SK-N-SH treated with all-trans-retinoic acid at 6 μM for 48 hours (cell line): ENCODE measurements around the gene PLA2G4F.

Source experiments
- ATAC-seq: fragments of 200-7000 bp; cut with Tn5 transposase; 3 replicates; pipeline ENCODE4 v1.9.1; 2020; ENCODE audit warnings: mild to moderate bottlenecking, moderate library complexity
- ARNTL ChIP-seq: fragments of 450-650 bp; formaldehyde crosslinking; IDR thresholded peaks from 2 replicates; pipeline ENCODE4 v1.5.0; 2020; ENCODE audit warnings: low read depth, mild to moderate bottlenecking, moderate library complexity, borderline replicate concordance
- BACH2 ChIP-seq: fragments of 250-450 bp; sonication (Bioruptor Pico); IDR thresholded peaks from 2 replicates; pipeline ENCODE4 v1.9.0; 2021; ENCODE audit warnings: mild to moderate bottlenecking, borderline replicate concordance
- CSDC2 ChIP-seq: fragments of 250-450 bp; sonication (Bioruptor Pico); IDR thresholded peaks from 2 replicates; pipeline ENCODE4 v1.5.0; 2020; ENCODE audit warnings: mild to moderate bottlenecking, moderate library complexity
- ESRRG ChIP-seq: fragments of 250-450 bp; sonication (Bioruptor Pico); IDR thresholded peaks from 2 replicates; pipeline ENCODE4 v1.6.1; 2021; ENCODE audit warnings: mild to moderate bottlenecking
- GLIS3 ChIP-seq: fragments of 250-450 bp; sonication (Bioruptor Pico); IDR thresholded peaks from 2 replicates; pipeline ENCODE4 v1.5.0; 2020; ENCODE audit warnings: mild to moderate bottlenecking, moderate library complexity
- ISL1 ChIP-seq: fragments of 250-450 bp; sonication (Bioruptor Pico); IDR thresholded peaks from 2 replicates; pipeline ENCODE4 v2.1.2; 2022; ENCODE audit warnings: mild to moderate bottlenecking, moderate library complexity
- OSR1 ChIP-seq: fragments of 250-450 bp; sonication (Bioruptor Pico); IDR thresholded peaks from 2 replicates; pipeline ENCODE4 v1.8.0; 2022; ENCODE audit warnings: moderate library complexity, mild to moderate bottlenecking, inconsistent platforms
- PPARA ChIP-seq: fragments of 250-450 bp; sonication (Bioruptor Pico); IDR thresholded peaks from 2 replicates; pipeline ENCODE4 v1.5.0; 2020; ENCODE audit warnings: mild to moderate bottlenecking, borderline replicate concordance
- RARB ChIP-seq: fragments of 250-450 bp; sonication (Bioruptor Pico); IDR thresholded peaks from 2 replicates; pipeline ENCODE4 v1.8.0; 2021; ENCODE audit warnings: mild to moderate bottlenecking, moderate library complexity
- TCF4 ChIP-seq: fragments of 250-450 bp; sonication (Bioruptor Pico); IDR thresholded peaks from 2 replicates; pipeline ENCODE4 v1.8.0; 2021; ENCODE audit warnings: mild to moderate bottlenecking, moderate library complexity, borderline replicate concordance
- TOX ChIP-seq: fragments of 250-450 bp; sonication (Bioruptor Pico); IDR thresholded peaks from 2 replicates; pipeline ENCODE4 v1.8.0; 2021; ENCODE audit warnings: mild to moderate bottlenecking, moderate library complexity, borderline replicate concordance
- ZC3H10 ChIP-seq: fragments of 250-450 bp; sonication (Bioruptor Pico); IDR thresholded peaks from 2 replicates; pipeline ENCODE4 v1.5.1; 2021; ENCODE audit warnings: mild to moderate bottlenecking, moderate library complexity
- ZFP3 ChIP-seq: fragments of 250-450 bp; sonication (Bioruptor Pico); IDR thresholded peaks from 2 replicates; pipeline ENCODE4 v1.5.0; 2020; ENCODE audit warnings: mild to moderate bottlenecking, moderate library complexity
- ZFP30 ChIP-seq: fragments of 450-650 bp; formaldehyde crosslinking; IDR thresholded peaks from 2 replicates; pipeline ENCODE4 v1.5.0; 2022; ENCODE audit warnings: mild to moderate bottlenecking, moderate library complexity
- ZNF565 ChIP-seq: fragments of 450-650 bp; formaldehyde crosslinking; conservative IDR thresholded peaks from 2 replicates; pipeline ENCODE4 v1.5.0; 2020; ENCODE audit warnings: low read depth, mild to moderate bottlenecking, moderate library complexity
- ZNF70 ChIP-seq: fragments of 450-650 bp; formaldehyde crosslinking; IDR thresholded peaks from 2 replicates; pipeline ENCODE4 v1.5.0; 2020; ENCODE audit warnings: mild to moderate bottlenecking, moderate library complexity
- ZNF8 ChIP-seq: fragments of 450-650 bp; formaldehyde crosslinking; IDR thresholded peaks from 2 replicates; pipeline ENCODE4 v1.5.0; 2020; ENCODE audit warnings: mild to moderate bottlenecking, moderate library complexity
- TF ChIP-seq, protein P1 (sequence below): fragments of 250-450 bp; sonication (Bioruptor Pico); IDR thresholded peaks from 2 replicates; pipeline ENCODE4 v1.8.0; 2021; ENCODE audit warnings: low read depth, mild to moderate bottlenecking, moderate library complexity, borderline replicate concordance
- TF ChIP-seq, protein P2 (sequence below): fragments of 250-450 bp; sonication (Bioruptor Pico); IDR thresholded peaks from 2 replicates; pipeline ENCODE4 v1.5.0; 2020; ENCODE audit warnings: mild to moderate bottlenecking, moderate library complexity
- TF ChIP-seq, protein P3 (sequence below): fragments of 250-450 bp; sonication (Bioruptor Pico); IDR thresholded peaks from 2 replicates; pipeline ENCODE4 v1.5.1; 2020; ENCODE audit warnings: low read depth, mild to moderate bottlenecking, moderate library complexity
- TF ChIP-seq, protein P4 (sequence below): fragments of 250-450 bp; sonication (Bioruptor Pico); IDR thresholded peaks from 2 replicates; pipeline ENCODE4 v1.5.1; 2021; ENCODE audit warnings: mild to moderate bottlenecking, moderate library complexity

Gene PLA2G4F

DNA sequence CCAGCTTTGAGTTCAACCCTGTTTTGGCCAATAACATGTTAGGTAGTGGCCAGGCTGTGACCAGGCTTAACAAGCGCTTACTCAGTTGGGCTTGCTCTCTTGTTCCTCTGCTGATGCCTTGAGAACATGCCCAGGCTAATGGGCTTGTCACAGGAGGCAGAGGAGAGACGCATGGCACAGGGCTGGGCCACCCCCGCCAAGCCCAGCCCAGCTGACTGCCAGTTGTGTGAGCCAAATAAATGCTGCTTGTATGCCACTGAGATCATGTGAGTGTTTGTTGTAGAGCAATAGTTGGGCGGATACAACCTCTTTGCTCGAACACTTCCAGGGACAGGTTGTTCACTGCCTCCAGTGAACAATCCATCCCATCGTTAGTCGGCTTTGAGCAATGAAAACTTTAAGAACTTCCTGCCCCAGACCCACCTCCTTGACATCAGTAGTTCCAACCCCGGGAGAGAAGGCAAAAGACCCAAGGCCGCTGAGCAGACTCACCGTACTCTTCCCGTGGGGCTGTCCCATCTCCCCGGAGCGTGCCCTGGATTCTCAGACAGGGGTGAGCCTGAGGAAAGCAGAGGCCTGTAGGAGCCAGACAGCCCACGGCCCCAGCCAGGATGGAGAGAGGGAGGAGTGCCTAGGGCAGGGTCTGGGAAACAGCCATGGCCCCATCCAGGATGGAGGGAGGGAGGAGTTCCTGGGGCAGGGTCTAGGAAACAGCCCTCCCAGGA is 4.1 kb downstream of the PLA2G4F start:
- ATAC-seq = peak; percentile 7; the same call in 1 of the 3 replicates
- TF ChIP-seq PPARA (no peak), ZC3H10 (CRISPR knock-in tag) (no peak), TCF4 (CRISPR knock-in tag) (no peak), ZFP30 (CRISPR knock-in tag) (no peak), ZNF70 (CRISPR knock-in tag) (no peak), ZNF8 (CRISPR knock-in tag) (no peak), ZFP3 (CRISPR knock-in tag) (no peak), CSDC2 (CRISPR knock-in tag) (no peak), OSR1 (CRISPR knock-in tag) (no peak), RARB (no peak), ZNF565 (no peak), GLIS3 (CRISPR knock-in tag) (no peak)
- TF ChIP-seq, protein P1, sequence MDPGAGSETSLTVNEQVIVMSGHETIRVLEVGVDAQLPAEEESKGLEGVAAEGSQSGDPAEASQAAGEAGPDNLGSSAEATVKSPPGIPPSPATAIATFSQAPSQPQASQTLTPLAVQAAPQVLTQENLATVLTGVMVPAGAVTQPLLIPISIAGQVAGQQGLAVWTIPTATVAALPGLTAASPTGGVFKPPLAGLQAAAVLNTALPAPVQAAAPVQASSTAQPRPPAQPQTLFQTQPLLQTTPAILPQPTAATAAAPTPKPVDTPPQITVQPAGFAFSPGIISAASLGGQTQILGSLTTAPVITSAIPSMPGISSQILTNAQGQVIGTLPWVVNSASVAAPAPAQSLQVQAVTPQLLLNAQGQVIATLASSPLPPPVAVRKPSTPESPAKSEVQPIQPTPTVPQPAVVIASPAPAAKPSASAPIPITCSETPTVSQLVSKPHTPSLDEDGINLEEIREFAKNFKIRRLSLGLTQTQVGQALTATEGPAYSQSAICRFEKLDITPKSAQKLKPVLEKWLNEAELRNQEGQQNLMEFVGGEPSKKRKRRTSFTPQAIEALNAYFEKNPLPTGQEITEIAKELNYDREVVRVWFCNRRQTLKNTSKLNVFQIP (CRISPR knock-in tag) = no peak
- TF ChIP-seq, protein P2, sequence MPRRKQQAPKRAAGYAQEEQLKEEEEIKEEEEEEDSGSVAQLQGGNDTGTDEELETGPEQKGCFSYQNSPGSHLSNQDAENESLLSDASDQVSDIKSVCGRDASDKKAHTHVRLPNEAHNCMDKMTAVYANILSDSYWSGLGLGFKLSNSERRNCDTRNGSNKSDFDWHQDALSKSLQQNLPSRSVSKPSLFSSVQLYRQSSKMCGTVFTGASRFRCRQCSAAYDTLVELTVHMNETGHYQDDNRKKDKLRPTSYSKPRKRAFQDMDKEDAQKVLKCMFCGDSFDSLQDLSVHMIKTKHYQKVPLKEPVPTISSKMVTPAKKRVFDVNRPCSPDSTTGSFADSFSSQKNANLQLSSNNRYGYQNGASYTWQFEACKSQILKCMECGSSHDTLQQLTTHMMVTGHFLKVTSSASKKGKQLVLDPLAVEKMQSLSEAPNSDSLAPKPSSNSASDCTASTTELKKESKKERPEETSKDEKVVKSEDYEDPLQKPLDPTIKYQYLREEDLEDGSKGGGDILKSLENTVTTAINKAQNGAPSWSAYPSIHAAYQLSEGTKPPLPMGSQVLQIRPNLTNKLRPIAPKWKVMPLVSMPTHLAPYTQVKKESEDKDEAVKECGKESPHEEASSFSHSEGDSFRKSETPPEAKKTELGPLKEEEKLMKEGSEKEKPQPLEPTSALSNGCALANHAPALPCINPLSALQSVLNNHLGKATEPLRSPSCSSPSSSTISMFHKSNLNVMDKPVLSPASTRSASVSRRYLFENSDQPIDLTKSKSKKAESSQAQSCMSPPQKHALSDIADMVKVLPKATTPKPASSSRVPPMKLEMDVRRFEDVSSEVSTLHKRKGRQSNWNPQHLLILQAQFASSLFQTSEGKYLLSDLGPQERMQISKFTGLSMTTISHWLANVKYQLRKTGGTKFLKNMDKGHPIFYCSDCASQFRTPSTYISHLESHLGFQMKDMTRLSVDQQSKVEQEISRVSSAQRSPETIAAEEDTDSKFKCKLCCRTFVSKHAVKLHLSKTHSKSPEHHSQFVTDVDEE (CRISPR knock-in tag) = no peak

DNA sequence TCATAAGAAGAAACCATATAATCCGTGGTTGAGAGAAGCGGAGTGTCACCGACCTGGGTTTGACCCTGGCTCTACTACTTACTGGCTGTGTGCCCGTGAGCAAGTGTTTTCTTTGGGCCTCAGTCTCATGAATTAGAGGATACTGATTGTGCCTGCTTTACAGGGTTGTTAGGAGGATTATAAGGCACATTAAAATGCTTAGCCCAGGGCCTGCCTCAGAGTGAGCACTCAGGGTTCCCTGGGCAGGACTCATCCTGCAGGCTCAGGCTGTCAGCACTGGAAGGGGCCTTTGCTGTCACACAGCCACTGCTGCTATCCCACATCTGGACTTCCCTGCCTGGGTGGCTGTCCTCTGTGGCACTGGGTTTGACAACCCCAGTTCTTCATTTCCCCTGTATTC is 4.7 kb downstream of the PLA2G4F start:
- TF ChIP-seq, protein P3, sequence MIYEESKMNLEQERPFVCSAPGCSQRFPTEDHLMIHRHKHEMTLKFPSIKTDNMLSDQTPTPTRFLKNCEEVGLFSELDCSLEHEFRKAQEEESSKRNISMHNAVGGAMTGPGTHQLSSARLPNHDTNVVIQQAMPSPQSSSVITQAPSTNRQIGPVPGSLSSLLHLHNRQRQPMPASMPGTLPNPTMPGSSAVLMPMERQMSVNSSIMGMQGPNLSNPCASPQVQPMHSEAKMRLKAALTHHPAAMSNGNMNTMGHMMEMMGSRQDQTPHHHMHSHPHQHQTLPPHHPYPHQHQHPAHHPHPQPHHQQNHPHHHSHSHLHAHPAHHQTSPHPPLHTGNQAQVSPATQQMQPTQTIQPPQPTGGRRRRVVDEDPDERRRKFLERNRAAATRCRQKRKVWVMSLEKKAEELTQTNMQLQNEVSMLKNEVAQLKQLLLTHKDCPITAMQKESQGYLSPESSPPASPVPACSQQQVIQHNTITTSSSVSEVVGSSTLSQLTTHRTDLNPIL (CRISPR knock-in tag) = no peak
- TF ChIP-seq BACH2 (CRISPR knock-in tag) (no peak), CSDC2 (CRISPR knock-in tag) (no peak)
- TF ChIP-seq, protein P2 (CRISPR knock-in tag) = no peak
- ATAC-seq = peak; percentile 10; the same call in 2 of the 3 replicates

DNA sequence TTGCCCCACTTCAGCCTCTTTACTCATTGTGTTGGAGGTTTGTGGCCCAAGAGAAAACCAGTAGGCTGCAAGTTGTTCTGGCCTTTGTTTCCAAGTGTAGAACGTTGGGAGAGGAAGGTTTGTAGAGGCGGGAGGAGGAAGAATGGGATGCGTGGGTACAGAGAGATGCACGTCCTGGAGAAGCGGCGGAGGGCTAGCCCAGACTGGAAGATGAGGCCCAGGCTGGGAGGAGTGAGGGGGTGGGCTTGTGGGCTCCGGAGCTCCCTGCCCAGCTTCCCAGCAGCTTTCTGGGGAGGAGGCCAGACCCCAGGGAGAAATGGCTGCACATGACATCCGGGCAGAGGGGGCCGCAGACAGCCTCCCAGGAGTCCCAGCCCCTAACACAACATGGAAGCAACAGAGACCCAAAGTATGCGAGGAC is 5.3 kb downstream of the PLA2G4F start:
- no peak for ATAC-seq
- TF ChIP-seq ARNTL (CRISPR knock-in tag) (no peak), TCF4 (CRISPR knock-in tag) (no peak), ISL1 (CRISPR knock-in tag) (no peak), GLIS3 (CRISPR knock-in tag) (no peak), TOX (CRISPR knock-in tag) (no peak), PPARA (no peak), RARB (no peak), ZNF565 (no peak), ZFP3 (CRISPR knock-in tag) (no peak), ZFP30 (CRISPR knock-in tag) (no peak), ZNF8 (CRISPR knock-in tag) (no peak), BACH2 (CRISPR knock-in tag) (no peak), ESRRG (CRISPR knock-in tag) (no peak), ZNF70 (CRISPR knock-in tag) (no peak)
- TF ChIP-seq, protein P2 (CRISPR knock-in tag) = no peak
- TF ChIP-seq, protein P3 (CRISPR knock-in tag) = no peak
- TF ChIP-seq, protein P4, sequence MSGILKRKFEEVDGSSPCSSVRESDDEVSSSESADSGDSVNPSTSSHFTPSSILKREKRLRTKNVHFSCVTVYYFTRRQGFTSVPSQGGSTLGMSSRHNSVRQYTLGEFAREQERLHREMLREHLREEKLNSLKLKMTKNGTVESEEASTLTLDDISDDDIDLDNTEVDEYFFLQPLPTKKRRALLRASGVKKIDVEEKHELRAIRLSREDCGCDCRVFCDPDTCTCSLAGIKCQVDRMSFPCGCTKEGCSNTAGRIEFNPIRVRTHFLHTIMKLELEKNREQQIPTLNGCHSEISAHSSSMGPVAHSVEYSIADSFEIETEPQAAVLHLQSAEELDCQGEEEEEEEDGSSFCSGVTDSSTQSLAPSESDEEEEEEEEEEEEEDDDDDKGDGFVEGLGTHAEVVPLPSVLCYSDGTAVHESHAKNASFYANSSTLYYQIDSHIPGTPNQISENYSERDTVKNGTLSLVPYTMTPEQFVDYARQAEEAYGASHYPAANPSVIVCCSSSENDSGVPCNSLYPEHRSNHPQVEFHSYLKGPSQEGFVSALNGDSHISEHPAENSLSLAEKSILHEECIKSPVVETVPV (CRISPR knock-in tag) = no peak
